SW480 (cell line): ENCODE data around the gene NLGN2.
"Not testable (repeated sequence)": the region's sequence is repeated elsewhere in the genome, so short reads cannot be mapped to it uniquely, and the experiment has no call there.

Source experiments
- DNase-seq: peaks from one replicate; pipeline ENCODE4 v3.0.0-alpha.2; 2016; ENCODE audit warnings: low spot score

The NLGN2 gene

DNA sequence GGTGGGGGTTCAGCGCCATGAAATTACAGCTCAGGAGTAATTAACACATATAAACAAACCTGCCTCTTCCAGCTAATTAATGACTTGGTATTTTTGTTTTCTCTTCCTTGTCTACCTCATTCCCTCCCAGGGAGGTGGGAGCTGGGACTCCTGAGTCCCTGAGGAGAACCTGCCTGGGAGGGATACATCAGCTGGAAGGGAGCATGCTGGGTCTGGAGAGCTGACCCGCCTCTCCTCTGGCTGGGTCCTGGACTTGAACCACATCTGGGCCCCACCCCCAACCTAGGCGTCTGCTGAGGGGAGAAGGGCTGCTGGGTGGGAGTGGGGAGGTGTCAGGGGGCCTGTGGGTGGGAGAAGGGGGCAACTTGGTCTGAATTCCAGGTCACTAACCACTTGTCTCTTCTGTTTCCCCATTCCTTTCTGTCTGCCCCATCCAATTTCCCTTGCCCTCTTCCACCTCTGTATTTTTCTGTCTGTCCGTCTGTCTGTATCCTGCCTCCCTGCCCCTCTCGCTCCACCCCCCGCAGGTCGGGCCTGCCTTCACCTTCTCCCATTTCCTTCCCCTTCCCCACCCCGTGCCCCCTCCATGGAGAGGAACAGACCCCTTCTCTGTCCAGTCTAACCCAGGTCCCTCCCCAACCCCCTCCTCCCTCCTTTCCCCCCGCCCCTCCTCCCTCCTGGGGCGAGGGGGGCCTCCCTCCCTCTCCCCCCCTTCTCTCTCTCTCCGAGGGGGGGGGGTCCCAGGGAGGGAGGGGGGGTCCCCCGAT lies at the start of gene NLGN2:
Gene NLGN2, plus strand, starts transcription at position 361 of the 767 bp plus-strand sequence. CDS start 411 bp downstream, outside the sequence.
- DNase-seq, result no peak

DNA sequence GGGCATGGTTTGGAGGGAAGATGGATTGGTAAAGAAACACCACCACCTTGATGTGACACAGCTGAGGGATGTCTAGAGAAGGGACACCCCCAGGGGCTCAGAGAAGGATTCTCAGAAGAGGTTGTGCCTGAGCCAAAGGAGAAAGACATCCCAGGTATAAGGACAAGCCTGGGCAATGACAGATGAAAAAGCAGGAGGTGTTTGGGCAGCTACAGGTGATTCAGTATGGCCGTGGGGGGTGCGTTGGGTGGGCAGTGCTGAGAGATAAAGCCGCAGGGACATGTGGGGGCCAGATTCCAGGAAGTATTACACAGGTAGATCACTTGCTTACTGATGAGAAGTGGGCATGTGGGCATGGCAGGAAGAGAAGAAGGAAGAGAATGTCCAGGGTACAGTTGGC lies 45.7 kb upstream of the NLGN2 start:
- DNase-seq, result no peak

DNA sequence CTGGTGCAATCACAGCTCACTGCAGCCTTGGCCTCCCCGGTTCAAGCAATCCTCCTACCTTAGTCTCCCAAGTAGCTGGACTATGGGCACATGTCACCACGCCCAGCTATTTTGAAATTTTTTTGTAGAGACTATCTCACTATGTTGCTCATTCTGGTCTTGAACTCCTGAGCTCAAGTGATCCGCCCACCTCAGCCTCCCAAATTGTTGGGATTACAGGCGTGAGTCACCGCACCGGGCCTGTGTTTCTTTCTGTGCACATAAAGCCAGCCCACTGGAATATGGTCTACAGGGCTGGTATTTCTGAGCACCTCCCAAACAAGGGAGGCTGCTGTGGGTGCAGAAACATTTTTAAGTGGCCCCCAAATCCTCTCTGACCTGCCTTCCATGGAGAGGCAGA lies 44.3 kb upstream of the NLGN2 start:
- DNase-seq, result no peak

DNA sequence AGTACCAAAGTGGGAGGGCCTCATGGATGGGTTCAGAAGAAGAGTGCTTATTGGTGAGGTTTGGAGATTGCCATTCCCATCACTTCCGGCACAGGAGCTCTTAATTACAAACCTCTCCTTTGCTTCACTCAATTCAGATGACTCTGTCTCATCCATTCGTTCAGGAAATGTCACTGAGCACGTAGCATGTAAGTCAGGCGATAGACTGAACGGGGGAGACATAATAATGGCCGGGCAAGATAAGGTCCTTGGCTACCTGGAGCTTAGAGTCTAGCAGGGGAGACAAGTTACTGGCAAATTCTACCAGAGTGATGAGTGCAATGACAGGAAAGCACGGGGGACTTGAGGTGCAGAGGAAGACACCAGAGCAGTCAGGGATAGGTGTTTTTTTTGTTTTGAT lies 41.7 kb upstream of the NLGN2 start:
- not testable (repeated sequence) for DNase-seq

DNA sequence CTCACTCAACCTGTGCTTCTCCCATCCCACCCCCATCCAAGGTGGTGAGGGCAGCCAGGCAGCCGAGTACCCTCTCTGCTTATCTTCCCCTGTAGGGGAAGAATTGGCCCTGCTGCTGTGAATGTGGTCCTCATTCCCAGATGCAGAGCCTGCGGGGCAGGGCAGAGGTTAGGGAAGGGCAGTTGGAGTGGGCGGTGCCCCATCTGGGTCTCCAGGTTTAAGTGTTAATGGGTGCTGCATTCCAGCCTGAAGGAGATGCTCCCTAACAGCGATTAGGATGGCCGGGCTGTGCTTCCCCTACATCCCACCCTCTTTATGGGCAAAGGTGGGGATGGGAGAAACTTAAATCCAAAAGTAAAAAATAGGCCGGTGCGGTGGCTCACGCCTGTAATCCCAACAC lies 40.6 kb upstream of the NLGN2 start:
- no peak for DNase-seq

DNA sequence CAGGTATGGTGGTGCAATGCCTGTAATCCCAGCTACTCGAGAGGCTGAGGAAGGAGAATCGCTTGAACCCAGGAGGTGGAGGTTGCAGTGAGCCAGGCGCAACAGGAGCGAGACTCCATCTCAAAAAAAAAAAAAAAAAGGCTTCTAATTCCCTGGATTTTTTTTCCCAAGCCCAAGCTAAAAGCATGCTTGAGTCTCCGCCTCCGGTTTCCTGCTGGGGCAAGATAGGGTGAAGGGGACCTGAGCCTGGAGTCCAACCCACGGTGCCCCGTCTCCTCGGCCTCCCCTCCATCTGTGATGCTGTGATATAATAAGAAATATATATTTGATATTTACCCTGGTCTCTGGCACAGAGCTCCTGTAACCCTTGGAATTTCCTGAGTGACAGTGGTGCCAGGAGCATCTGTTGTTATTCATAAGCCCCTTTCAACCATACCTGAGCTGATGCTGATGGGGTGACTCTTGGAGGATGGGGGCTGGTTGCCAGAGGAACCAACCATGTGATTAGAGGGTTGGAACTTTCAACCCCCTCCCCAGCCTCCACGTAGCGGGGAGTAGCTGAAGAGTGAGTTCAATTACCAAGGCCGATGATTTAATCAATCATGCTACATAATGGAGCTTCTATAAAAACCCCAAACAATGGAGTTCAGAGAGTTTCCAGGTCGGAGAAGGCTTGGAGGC lies 39.6 kb upstream of the NLGN2 start:
- DNase-seq, result no peak

DNA sequence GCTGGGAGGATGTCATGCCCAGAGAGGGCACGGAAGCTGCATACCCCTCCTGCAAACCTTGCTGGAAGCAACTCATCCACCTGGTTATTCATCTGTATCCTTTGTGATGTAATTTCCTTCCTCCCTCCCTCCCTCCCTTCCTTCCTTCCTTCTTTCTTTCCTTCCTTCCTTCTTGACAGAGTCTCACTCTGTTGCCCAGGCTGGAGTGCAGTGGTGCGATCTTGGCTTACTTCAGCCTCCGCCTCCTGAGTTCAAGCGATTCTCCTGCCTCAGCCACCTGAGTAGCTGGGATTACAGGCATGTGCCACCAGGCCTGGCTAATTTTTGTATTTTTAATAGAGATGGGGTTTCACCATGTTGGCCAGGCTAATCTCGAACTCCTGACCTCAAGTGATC lies 39.0 kb upstream of the NLGN2 start:
- DNase-seq, result not testable (repeated sequence)

DNA sequence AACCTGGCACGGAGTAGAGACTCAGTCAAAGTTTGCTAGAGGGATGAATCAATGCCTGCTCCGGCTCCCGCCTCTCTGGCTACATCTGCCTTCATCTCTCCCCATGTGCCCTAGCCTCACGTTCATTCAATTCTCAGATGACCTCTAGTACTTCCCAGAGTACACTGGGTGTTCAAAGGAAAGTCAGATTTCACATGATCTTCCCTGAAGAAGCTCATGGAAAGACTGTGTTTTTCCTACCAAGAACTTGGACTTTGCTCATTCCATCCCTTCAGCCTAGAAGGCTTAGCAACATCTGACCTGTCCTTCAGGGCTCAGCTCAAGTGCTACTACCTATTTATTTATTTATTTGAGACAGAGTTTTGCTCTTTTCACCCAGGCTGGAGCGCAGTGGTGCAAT lies 37.8 kb upstream of the NLGN2 start:
- no peak for DNase-seq

DNA sequence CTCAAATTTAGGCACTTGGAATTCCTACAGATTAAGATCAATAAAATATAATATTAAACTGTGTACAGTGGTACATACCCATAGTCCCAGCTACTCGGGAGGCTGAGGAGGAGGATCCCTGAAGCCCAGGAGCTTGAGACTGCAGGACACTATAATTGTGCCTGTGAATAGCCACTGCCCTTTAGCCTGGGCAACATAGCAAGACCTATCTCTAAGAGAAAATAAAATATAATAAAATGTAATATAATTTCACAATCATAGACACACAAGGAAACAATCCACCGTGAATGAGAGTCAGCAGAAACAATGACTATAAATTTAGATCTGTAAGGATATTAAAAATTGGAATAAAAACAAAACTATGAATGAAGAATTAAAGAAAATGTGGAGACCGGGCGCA lies 36.8 kb upstream of the NLGN2 start:
- DNase-seq, result no peak

DNA sequence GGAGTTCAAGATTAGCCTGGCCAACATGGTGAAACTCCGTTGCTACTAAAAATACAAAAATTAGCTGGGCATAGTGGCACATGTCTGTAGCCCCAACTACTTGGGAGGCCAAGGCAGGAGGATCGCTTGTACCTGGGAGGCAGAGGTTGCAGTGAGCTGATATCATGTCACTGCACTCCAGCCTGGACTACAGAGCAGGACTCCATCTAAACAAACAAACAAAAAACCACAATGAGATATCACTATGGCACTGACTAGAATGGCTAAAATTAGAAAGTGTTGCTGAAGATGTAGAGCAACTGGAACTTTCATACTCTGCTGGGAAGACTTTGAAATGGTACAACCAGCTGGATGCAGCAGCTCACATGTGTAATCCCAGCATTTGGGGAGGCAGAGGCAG lies 33.3 kb upstream of the NLGN2 start:
- DNase-seq, result no peak

DNA sequence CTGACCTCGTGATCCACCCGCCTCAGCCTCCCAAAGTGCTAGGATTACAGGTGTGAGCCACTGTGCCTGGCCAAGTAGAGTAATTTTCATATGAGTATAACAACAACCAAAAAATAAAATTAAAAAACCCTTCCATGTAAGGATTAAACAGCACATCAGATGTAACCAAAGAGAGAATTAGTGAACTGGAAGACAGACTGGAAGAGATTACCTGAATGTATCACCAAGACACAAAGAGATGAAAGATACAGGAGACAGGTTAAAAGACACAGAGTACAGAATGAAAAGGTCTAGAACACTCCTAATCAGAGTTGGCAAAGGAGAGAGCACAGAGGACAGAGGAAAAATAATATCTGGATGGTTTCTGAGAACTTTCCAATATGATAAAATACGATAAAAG lies 28.5 kb upstream of the NLGN2 start:
- no peak for DNase-seq

DNA sequence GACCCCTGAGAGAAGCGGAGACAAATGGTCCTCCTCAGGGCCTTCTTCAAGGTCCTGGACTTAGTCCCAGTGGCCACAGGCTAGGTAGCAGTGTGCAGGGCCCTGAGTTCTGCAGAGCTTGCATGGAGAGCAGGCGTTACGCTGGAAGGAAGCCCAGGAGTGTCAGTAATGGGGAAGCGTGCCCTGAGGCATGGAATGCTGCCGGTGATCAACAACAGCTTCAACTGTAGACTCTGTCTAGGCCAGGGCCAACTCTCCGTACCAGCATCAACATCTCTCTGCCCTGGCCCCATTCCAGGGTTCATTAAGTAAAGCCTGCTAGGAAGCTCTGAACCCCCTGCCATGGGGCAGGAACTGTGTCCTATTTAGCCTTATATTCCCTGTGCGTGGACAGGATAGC lies 27.3 kb upstream of the NLGN2 start:
- DNase-seq, result no peak

DNA sequence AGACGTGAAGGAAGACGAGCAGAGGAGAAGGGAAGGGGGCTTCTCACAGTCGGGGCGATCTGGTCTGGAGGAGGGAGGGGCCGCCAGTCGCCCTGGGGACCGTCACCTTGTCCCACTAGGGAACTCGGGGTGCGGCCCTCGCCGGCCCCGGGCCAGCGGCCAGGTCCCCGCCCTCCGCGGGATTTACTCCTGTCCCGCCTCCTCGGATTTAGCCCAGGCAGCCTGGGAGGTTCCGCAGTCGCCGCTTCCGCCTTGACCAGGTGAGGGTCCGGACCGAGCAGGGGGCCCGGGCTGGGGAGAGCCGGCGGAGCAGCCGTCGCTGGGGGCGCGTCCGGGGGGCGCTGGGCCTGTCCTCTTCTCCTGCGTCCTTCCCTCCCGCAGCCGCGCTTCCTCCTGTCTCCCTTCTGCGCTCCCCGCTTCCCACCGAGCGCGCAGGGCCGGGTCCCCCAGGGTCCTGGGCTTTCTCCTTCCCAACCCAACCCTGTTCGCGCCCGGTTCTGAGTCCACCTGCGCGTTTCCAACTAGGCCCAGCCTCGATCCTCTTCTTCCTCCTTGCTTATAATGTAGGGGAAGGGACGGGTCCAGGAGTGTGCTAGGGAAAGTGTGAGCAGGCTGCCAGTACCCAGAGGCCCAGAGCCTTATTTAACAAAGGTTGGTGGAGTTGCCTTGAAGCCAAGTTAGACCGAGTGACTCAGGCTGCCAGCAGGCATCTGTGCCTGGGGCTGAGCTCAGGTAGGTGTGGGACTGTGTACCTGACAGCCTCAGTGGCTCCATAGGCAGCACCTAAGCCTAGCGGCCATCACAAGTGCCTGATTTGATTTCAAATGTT lies 26.6 kb upstream of the NLGN2 start, which contains the start of gene TNK1:
Gene TNK1, plus strand, starts transcription at position 235 of the 829 bp plus-strand sequence. CDS start 1,838 bp downstream, outside the sequence.
- DNase-seq, result peak; percentile 59

DNA sequence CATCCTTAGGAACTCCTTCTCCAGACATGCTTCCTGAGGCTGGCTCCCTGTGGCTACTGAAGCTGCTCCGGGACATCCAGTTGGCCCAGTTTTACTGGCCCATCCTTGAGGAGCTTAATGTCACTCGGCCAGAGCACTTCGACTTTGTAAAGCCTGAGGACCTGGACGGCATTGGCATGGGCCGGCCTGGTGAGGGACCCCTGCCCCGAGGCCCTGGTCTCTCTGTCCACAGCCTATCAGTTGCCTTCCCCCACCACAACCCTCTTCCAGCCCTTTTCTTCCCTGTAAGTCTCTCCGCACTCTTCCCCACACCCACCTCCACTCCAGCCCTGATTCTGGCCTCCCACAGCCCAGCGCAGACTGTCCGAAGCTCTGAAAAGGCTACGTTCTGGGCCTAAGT lies 24.7 kb upstream of the NLGN2 start:
- DNase-seq, result no peak

DNA sequence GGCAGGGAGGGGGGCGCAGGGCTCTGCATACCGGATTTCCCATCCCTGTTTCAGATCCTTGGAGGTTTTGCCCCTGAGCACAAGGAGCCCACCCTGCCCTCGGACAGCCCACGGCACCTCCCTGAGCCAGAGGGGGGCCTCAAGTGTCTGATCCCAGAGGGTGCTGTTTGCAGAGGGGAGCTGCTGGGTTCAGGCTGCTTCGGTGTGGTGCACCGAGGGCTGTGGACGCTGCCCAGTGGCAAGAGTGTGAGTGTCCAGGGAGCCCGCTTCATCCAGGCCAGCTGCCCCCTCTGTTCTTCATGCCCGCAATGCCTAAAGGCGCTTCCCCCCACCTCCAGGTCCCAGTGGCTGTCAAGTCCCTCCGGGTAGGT lies 24.3 kb upstream of the NLGN2 start:
- DNase-seq, result no peak

DNA sequence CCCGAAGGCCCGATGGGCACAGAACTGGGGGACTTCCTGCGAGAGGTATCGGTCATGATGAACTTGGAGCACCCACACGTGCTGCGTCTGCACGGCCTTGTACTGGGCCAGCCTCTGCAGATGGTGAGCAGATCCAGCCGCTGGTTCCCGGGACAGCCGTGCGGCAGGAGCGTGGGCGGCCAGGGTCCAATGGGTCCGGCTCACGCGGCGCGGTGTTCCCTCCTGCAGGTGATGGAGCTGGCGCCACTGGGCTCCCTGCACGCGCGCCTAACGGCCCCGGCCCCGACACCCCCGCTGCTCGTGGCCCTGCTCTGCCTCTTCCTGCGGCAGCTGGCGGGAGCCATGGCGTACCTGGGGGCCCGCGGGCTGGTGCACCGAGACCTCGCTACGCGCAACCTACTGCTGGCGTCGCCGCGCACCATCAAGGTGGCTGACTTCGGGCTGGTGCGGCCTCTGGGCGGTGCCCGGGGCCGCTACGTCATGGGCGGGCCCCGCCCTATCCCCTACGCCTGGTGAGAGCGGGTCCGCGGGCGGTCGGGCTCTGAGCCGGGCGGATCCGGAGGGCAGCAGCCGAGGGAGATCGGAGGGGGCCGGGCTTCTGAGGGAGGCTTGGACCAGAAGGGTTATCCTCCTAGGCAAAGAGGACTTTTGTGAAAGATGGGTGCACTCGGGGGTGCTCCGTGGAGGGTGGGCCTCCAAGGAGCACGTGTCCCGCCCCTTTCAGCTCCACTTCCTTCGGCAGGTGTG lies 23.7 kb upstream of the NLGN2 start:
- no peak for DNase-seq

DNA sequence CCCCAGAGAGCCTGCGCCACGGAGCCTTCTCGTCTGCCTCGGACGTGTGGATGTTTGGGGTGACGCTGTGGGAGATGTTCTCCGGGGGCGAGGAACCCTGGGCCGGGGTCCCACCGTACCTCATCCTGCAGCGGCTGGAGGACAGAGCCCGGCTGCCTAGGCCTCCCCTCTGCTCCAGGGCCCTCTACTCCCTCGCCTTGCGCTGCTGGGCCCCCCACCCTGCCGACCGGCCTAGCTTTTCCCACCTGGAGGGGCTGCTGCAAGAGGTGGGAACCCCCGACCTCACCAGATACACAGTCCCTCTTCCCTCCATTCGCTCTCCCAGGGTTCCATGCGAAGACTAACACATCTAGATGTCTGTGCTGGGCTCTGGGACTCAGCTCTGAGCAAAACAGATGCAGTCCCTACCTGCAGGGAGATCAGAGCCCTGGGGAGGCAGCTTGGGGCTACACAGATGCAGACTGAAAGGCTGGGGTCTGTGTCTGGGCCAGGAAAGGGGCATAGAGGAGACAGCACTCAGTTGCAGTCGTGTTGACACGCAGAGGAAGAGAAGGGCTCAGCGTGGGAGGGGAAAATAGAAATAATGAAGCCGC lies 23.1 kb upstream of the NLGN2 start:
- no peak for DNase-seq

DNA sequence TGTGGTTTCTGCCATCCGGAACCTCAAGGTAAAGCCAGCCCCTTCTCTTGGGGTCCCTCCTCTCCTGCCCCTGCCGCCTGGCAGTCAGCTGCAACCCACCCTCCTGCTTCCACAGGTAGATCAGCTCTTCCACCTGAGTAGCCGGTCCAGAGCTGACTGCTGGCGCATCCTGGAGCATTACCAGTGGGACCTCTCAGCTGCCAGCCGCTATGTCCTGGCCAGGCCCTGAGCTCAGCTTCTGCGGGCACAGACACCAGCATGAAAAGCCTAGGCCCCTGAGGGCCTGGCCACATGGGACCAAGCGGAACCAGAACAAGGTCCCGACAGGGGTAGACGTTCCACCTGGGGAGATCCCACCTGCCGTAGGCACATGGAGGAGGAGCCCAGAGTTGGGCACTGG lies 18.8 kb upstream of the NLGN2 start:
- no peak for DNase-seq

DNA sequence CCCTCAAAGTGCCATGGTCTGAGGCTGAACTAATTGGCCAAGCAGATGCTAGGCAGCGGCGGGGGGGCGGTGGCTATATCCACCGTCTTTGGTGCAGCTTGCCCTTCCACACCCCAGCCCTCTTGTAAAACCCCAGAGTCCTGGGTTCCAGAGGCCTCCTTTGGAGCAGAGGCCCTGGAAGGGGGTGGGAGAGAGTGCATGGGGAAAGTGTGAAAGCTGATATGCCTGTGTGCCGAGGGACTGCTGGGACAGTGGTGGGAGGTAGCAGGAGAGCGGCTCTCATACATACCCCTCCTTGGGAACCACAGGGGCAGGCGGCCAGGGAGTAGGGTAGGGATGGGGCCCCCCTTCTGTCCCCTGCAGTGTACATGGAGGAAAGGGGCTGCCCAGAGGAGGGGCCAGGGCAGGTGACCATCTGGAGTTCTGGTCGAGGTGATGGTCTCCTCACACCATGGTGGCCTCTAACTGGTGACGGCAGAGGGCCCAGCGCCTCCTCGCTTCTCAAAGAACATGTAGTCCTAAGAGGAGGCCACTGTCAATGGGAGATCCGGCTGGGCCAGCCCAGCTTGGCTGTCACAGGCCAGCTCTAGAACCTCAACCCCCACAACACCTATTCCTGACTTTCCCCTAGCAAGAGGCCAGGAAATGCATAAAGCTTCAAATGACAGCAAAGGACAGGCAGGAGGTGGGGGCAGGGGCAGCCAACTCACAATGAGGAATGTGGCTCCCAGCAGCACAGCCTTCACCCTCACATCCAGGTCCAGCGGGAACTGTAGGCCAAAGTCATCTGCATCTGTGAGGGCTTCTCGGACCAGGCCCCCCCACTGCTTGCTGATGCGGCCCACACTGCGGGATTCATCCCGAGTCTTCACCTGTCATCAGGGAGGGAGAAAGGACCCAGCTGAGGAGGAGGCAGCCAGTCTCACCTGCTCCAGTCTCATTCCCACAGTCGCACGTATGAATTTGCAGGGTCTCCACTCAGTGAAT lies 17.4 kb upstream of the NLGN2 start:
- no peak for DNase-seq

DNA sequence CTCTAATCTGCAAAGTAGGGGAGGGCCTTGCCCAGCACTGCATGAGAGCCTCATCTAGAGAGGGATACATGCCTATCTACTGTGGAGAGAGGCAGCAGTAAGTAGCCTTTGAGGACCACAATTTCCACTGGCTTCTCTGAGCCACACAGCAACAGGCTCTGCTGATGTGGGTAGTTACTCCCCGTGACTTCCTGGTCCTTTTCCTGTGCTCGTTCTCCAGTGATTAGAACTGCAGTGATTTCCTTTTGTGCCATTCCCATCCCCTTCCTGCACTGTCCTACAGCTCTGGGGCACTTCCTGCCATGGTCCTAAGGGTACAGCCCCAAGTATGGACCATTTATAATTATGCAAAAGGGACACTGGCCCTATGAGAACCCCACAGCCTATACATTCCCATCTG lies 16.3 kb upstream of the NLGN2 start:
- no peak for DNase-seq
